ENCODE measurements around the gene LMF1. TPM values are rescaled to one million over a fixed set of nuclear protein-coding genes. Genes with fewer than 3 reads are reported as not detected.

The LMF1 gene
- total RNA-seq, 1 experiment from 2014 or later = 12.8 TPM

- Histone ChIP-seq H3K36me3 (ENCODE audit: control insufficient read depth in 1 of 2, insufficient read depth in 2 of 2, low read length in 2 of 2) (no peaks in the 10 kb centered on the region), H2AFZ (ENCODE audit: low read depth, low read length, poor library complexity, severe bottlenecking) (no peak overlapping the region), H3K9me2 (ENCODE audit: insufficient read depth) (no peaks in the 10 kb centered on the region), H3K4me1 (ENCODE audit: control insufficient read depth in 1 of 2, insufficient read depth in 2 of 2, low read length in 2 of 2) (peaks cover 0 to 3% of the 10 kb centered on the region in 2 experiments; a peak in 1 of 4 replicates), H3K4me2 (ENCODE audit: low read length) (no peak overlapping the region), H3K27ac (ENCODE audit: low read depth, low read length) (no peak overlapping the region), H4K20me1 (ENCODE audit: insufficient read depth) (no peaks in the 10 kb centered on the region), H3K4me3 (replicated peaks in 1 of 2; ENCODE audit: low read depth in 1 of 2, low read length in 2 of 2) (no peak overlapping the region), H3K9ac (ENCODE audit: low read length) (no peak overlapping the region), H3K79me2 (ENCODE audit: insufficient read depth, low read length) (no peaks in the 10 kb centered on the region), H3K9me3 (ENCODE audit: control insufficient read depth in 1 of 2, insufficient read depth in 1 of 2, low read depth in 1 of 2, low read length in 2 of 2) (no peaks in the 10 kb centered on the region), H3K27me3 (ENCODE audit: insufficient read depth, low read length) (no peaks in the 10 kb centered on the region)
- DNase-seq (ENCODE audit: low read depth, low spot score) = no peak
- intact Hi-C loops (cut with micrococcal nuclease) = loop anchor here (10.0 kb wide), 1 partner anchor 163 kb away; no protein-coding TSS in a partner anchor
- no peak for ATAC-seq
- CTCF ChIA-PET = no interaction called here
- POLR2A ChIA-PET = no interaction called here
- BruUV-seq (replicated peaks) = no TSS peak
- TF ChIP-seq ZNF274 (IDR thresholded peaks at IDR 0.05; ENCODE audit: low read depth, low read length) (no peak), REST (IDR thresholded peaks at IDR 0.05; ENCODE audit: low read depth) (no peak), ZBTB33 (IDR thresholded peaks at IDR 0.05; ENCODE audit: extremely low read depth, insufficient replicate concordance, low read length) (no peak), CEBPB (IDR thresholded peaks at IDR 0.05; ENCODE audit: low read depth) (no peak), ZFX (IDR thresholded peaks at IDR 0.05) (no peak), CBX3 (IDR thresholded peaks at IDR 0.05; ENCODE audit: low read depth) (no peak), TCF7L2 (IDR thresholded peaks at IDR 0.05; ENCODE audit: borderline replicate concordance, extremely low read depth, insufficient read depth, insufficient read length) (no peak), SIN3A (IDR thresholded peaks at IDR 0.05; ENCODE audit: low read depth) (no peak)
- RAD21 ChIA-PET (ENCODE audit: low non-redundant PET in 1 of 2, low total read pairs in 2 of 2, uncharacterized antibody in 2 of 2, unreplicated experiment in 2 of 2) = no interaction called here
Measured at GRCh38 chr16:891353-891740, 79.4 kb downstream of the LMF1 start.

All from HCT116 (cell line).